Gastrocnemius medialis (tissue), 4 donors: ENCODE measurements around the gene PCYT2.

Experiments
- CTCF ChIP-seq, 5 experiments: fragments of 450-650 bp in 3 of 5; fragments of 200-600 bp in 2 of 5; sonication (generic) in 2 of 5; IDR thresholded peaks in 4 of 5; conservative IDR thresholded peaks in 1 of 5; 1 replicate in 4 of 5; 2 replicates in 1 of 5; pipeline ENCODE4 v1.5.1; 2016 to 2019; ENCODE audit warnings: antibody characterized with exemption in 5 of 5, mild to moderate bottlenecking in 3 of 5, moderate library complexity in 3 of 5
- POLR2A ChIP-seq, 2 donors: fragments of 450-650 bp; IDR thresholded peaks; one replicate each; pipeline ENCODE4 v1.6.1; 2017; ENCODE audit warnings: antibody characterized with exemption in 2 of 2, mild to moderate bottlenecking in 2 of 2, moderate library complexity in 2 of 2

GRCh38 chr17:81959362-81960129, 48.3 kb upstream of the PCYT2 start:
- peak in 4 of 5 experiments; percentile 95 to 99 (median 97) for TF ChIP-seq CTCF (IDR thresholded peaks at IDR 0.05 in 4 of 5, conservative IDR thresholded peaks at IDR 0.05 in 1 of 5)
- no peak for TF ChIP-seq POLR2A (IDR thresholded peaks at IDR 0.05)
